GM12878 (cell line): ENCODE results near the gene RARB. TPM values are rescaled to one million over a fixed set of nuclear protein-coding genes. Genes with fewer than 3 reads are reported as not detected.

Experiments used
- ATAC-seq: fragments of 200-7000 bp; cut with Tn5 transposase; 3 replicates; pipeline ENCODE4 v1.9.1; 2020; ENCODE audit warnings: mild to moderate bottlenecking, moderate library complexity
- BruUV-seq: library from RNA; stranded (reverse); fragments of 400-500 nt; replicated peaks from 2 replicates; lab custom pipeline; 2021; lab: Mats Ljungman, UMichigan
- CTCF ChIA-PET: fragments of 300-600 bp; sonication (Branson Sonifier 250); formaldehyde crosslinking; extraction: SDS; loops from one replicate; lab custom pipeline; 2021; ENCODE audit warnings: inconsistent platforms; lab: Yijun Ruan, JAX
- POLR2A ChIA-PET: fragments of 350-600 bp; formaldehyde crosslinking; extraction: SDS; loops from one replicate; lab custom pipeline; 2021; ENCODE audit warnings: inconsistent platforms; lab: Charles Lee
- RAD21 ChIA-PET: fragments of 300-600 bp; sonication (Branson Sonifier 250); formaldehyde crosslinking; loops from one replicate; lab custom pipeline; 2023; ENCODE audit warnings: antibody characterized with exemption; ENCODE audit not compliant: unreplicated experiment; lab: Charles Lee
- SMC1A ChIA-PET: fragments of 300-600 bp; sonication (Branson Sonifier 250); formaldehyde crosslinking; loops from one replicate; lab custom pipeline; 2023; ENCODE audit not compliant: unreplicated experiment, uncharacterized antibody; lab: Charles Lee
- DNase-seq: peaks from one replicate; pipeline ENCODE4 v3.0.0-alpha.2; 2011; ENCODE audit warnings: low read depth, low spot score
- FAIRE-seq: peaks from 3 replicates; lab custom pipeline; 2011; peaks lifted over from hg19 to GRCh38; lab: Jason Lieb, UNC
- H2AFZ ChIP-seq: 2 replicates; pipeline ENCODE4 v1.6.0; 2011; ENCODE audit warnings: low read depth, low read length, control low read depth; ENCODE audit not compliant: control insufficient read depth
- H3K27ac ChIP-seq: 2 replicates; pipeline ENCODE4 v1.5.1; 2011; ENCODE audit warnings: control low read depth; ENCODE audit not compliant: control insufficient read depth, insufficient read depth
- H3K27me3 ChIP-seq, 2 experiments: replicated peaks in 1 of 2; 2 replicates each; pipeline versions ENCODE4 v1.6.0 to v1.6.1; 2011; ENCODE audit warnings: low read length in 1 of 2; ENCODE audit not compliant: control insufficient read depth in 2 of 2, insufficient read depth in 2 of 2
- H3K36me3 ChIP-seq, 2 experiments: 2 replicates each; pipeline ENCODE4 v1.5.1; 2011; ENCODE audit warnings: low read length in 1 of 2; ENCODE audit not compliant: control insufficient read depth in 2 of 2, insufficient read depth in 2 of 2
- H3K4me1 ChIP-seq: 2 replicates; pipeline ENCODE4 v1.6.1; 2011; ENCODE audit warnings: mild to moderate bottlenecking, low read length, moderate library complexity, mixed read lengths; ENCODE audit not compliant: control insufficient read depth, insufficient read depth
- H3K4me2 ChIP-seq: 2 replicates; pipeline ENCODE4 v1.6.0; 2011; ENCODE audit warnings: control low read depth; ENCODE audit not compliant: control insufficient read depth, insufficient read depth
- H3K4me3 ChIP-seq: fragments of 200-600 bp; sonication (generic); 2 replicates; pipeline ENCODE4 v1.5.1; 2016
- H3K79me2 ChIP-seq: 2 replicates; pipeline ENCODE4 v1.6.0; 2011; ENCODE audit warnings: low read length; ENCODE audit not compliant: control insufficient read depth, insufficient read depth
- H3K9ac ChIP-seq: 2 replicates; pipeline ENCODE4 v1.8.0; 2011; ENCODE audit warnings: low read length, control low read depth, mixed read lengths; ENCODE audit not compliant: control insufficient read depth, insufficient read depth
- H3K9me3 ChIP-seq: replicated peaks from 3 replicates; pipeline ENCODE4 v1.5.1; 2011; ENCODE audit warnings: mild to moderate bottlenecking, low read length; ENCODE audit not compliant: control insufficient read depth, insufficient read depth
- H4K20me1 ChIP-seq: 2 replicates; pipeline ENCODE4 v1.6.0; 2011; ENCODE audit not compliant: control insufficient read depth, insufficient read depth
- BMI1 ChIP-seq: fragments of 450-650 bp; IDR thresholded peaks from 2 replicates; pipeline ENCODE4 v1.6.1; 2016; ENCODE audit warnings: mild to moderate bottlenecking, moderate library complexity, borderline replicate concordance
- ETV6 ChIP-seq, 2 experiments: fragments of 450-650 bp in 1 of 2; IDR thresholded peaks in 1 of 2; conservative IDR thresholded peaks in 1 of 2; 2 replicates each; pipeline ENCODE4 v1.6.1; 2014; ENCODE audit warnings: antibody characterized with exemption in 1 of 2, borderline replicate concordance in 1 of 2, low read depth in 1 of 2, mild to moderate bottlenecking in 1 of 2, moderate library complexity in 1 of 2
- FOXK2 ChIP-seq: fragments of 450-650 bp; IDR thresholded peaks from 2 replicates; pipeline ENCODE4 v1.6.1; 2017; ENCODE audit warnings: mild to moderate bottlenecking, moderate library complexity
- IKZF2 ChIP-seq, 2 experiments: fragments of 450-650 bp; IDR thresholded peaks; 2 replicates each; pipeline ENCODE4 v1.6.1; 2017; ENCODE audit warnings: mild to moderate bottlenecking in 2 of 2, moderate library complexity in 2 of 2
- IRF5 ChIP-seq: fragments of 450-650 bp; IDR thresholded peaks from 2 replicates; pipeline ENCODE4 v1.6.1; 2017; ENCODE audit warnings: borderline replicate concordance
- JUNB ChIP-seq: IDR thresholded peaks from 2 replicates; pipeline ENCODE4 v1.6.1; 2016; ENCODE audit warnings: antibody characterized with exemption, mild to moderate bottlenecking
- KDM1A ChIP-seq: fragments of 200-600 bp; sonication (generic); IDR thresholded peaks from 2 replicates; pipeline ENCODE4 v1.6.1; 2016; ENCODE audit warnings: borderline replicate concordance
- MEF2B ChIP-seq: fragments of 450-650 bp; IDR thresholded peaks from 2 replicates; pipeline ENCODE4 v1.6.1; 2018; ENCODE audit warnings: mild to moderate bottlenecking, moderate library complexity; ENCODE audit not compliant: partially characterized antibody, poor library complexity, severe bottlenecking
- POLR2AphosphoS5 ChIP-seq: IDR thresholded peaks from 2 replicates; pipeline ENCODE4 v1.6.1; 2011; ENCODE audit warnings: mild to moderate bottlenecking, low read length, inconsistent platforms
- RAD21 ChIP-seq: IDR thresholded peaks from 2 replicates; pipeline ENCODE4 v1.6.1; 2011; ENCODE audit warnings: mild to moderate bottlenecking, low read depth, low read length, moderate library complexity; ENCODE audit not compliant: insufficient read depth
- RB1 ChIP-seq: fragments of 450-650 bp; formaldehyde crosslinking; IDR thresholded peaks from 2 replicates; pipeline ENCODE4 v1.6.1; 2017; ENCODE audit warnings: mild to moderate bottlenecking, borderline replicate concordance
- RCOR1 ChIP-seq: conservative IDR thresholded peaks from 2 replicates; pipeline ENCODE4 v1.6.1; 2012; ENCODE audit warnings: low read depth, low read length, improper control_type of control experiment
- ZBTB33 ChIP-seq: fragments of 450-650 bp; IDR thresholded peaks from 2 replicates; pipeline ENCODE4 v1.6.1; 2017; ENCODE audit warnings: mild to moderate bottlenecking
- ZNF384 ChIP-seq: IDR thresholded peaks from 2 replicates; pipeline ENCODE4 v1.6.1; 2012; ENCODE audit warnings: low read depth, mild to moderate bottlenecking, low read length, improper control_type of control experiment, borderline replicate concordance
- ZNF622 ChIP-seq: fragments of 450-650 bp; IDR thresholded peaks from 2 replicates; pipeline ENCODE4 v1.6.1; 2017; ENCODE audit warnings: mild to moderate bottlenecking, inconsistent platforms
- WGBS: methylation state at CpG from one replicate; pipeline ENCODE4 v1.1.6; 2016; ENCODE audit warnings: low lambda C conversion rate; ENCODE audit not compliant: insufficient replicate concordance, insufficient coverage; ENCODE audit errors: missing lambda C conversion rate; 5-methylcytosine and 5-hydroxymethylcytosine counted together
- in situ Hi-C: fragments of 300-500 bp; cut with MboI; formaldehyde crosslinking; loops from 9 replicates; pipeline ENCODE4 v1.14.3; 2018; ENCODE audit warnings: mixed read lengths
- intact Hi-C: fragments of 100-400 bp; cut with micrococcal nuclease; formaldehyde crosslinking; loops from one replicate; pipeline ENCODE4 v1.14.2; 2022; ENCODE audit not compliant: unreplicated experiment
- polyA plus RNA-seq, 11 experiments: library from polyadenylated mRNA; depleted of rRNA in 4 of 11; unstranded in 6 of 11; stranded (reverse) in 5 of 11; fragments of >200 nt; fragmentation: Nextera tagmentation in 4 of 11; fragmentation: Illumina TruSeq in 1 of 11; extraction: Ambion mirVana in 4 of 11; extraction: Trizol in 1 of 11; gene quantifications; 1 replicate in 1 of 11; 2 replicates in 10 of 11; pipeline versions ENCODE4 v1.2.1 to v1.2.3, GENCODE V29; 2011 to 2016; ENCODE audit warnings: inconsistent platforms in 2 of 11, missing spikeins in 2 of 11, low read depth in 1 of 11
- total RNA-seq, 4 experiments: library from RNA; depleted of rRNA in 3 of 4; stranded (reverse); fragments of >200 nt in 3 of 4; fragmentation: Illumina TruSeq in 1 of 4; extraction: Trizol in 1 of 4; gene quantifications; 2 replicates each; pipeline versions ENCODE4 v1.2.1 to v1.2.3, GENCODE V29; 2013 to 2021
- TF ChIP-seq, protein P1 (sequence below): fragments of 450-650 bp; IDR thresholded peaks from 2 replicates; pipeline ENCODE4 v1.6.1; 2017; ENCODE audit warnings: antibody characterized with exemption, mild to moderate bottlenecking, moderate library complexity

The RARB gene
- total and polyA plus RNA-seq, 10 of the 15 experiments (the other 5 are each of a cell fraction or from before 2014, with no cell fraction given), result 0.05 to 0.06 TPM; not detected in 8

GRCh38 chr3:25537516-25537915 is 109.5 kb downstream of the RARB start:
- ChIA-PET CTCF (no interaction called here), POLR2A (no interaction called here), SMC1A (no interaction called here), RAD21 (no interaction called here)
- Histone ChIP-seq H3K9me3 (no peaks in the 10 kb centered on the region), H3K79me2 (no peaks in the 10 kb centered on the region), H3K4me3 (no peak overlapping the region), H2AFZ (no peak overlapping the region), H3K27ac (no peak overlapping the region), H3K36me3 (no peaks in the 10 kb centered on the region), H4K20me1 (no peaks in the 10 kb centered on the region), H3K27me3 (no peaks in the 10 kb centered on the region; a peak in 1 of 4 replicates), H3K4me2 (no peak overlapping the region), H3K4me1 (no peaks in the 10 kb centered on the region), H3K9ac (no peak overlapping the region)
- BruUV-seq, result no TSS peak
- FAIRE-seq (no peak), DNase-seq (no peak), ATAC-seq (no peak)
- 39% methylated on average over 3 of the region's 3 CpGs for WGBS
- intact Hi-C loops, result no loop called here
- in situ Hi-C loops, result no loop called here
- no peak for TF ChIP-seq ZBTB33
- TF ChIP-seq MEF2B, result no peak
- no peak for TF ChIP-seq RB1
- TF ChIP-seq RCOR1, result no peak
- TF ChIP-seq ZNF622, result no peak
- no peak for TF ChIP-seq FOXK2
- no peak for TF ChIP-seq ETV6 (conservative IDR thresholded peaks at IDR 0.05 in 1 of 2, IDR thresholded peaks at IDR 0.05 in 1 of 2; ENCODE audit: borderline replicate concordance in 1 of 2, low read depth in 1 of 2)
- no peak for TF ChIP-seq ZNF384
- TF ChIP-seq RAD21, result no peak
- no peak for TF ChIP-seq BMI1
- TF ChIP-seq, protein P1, sequence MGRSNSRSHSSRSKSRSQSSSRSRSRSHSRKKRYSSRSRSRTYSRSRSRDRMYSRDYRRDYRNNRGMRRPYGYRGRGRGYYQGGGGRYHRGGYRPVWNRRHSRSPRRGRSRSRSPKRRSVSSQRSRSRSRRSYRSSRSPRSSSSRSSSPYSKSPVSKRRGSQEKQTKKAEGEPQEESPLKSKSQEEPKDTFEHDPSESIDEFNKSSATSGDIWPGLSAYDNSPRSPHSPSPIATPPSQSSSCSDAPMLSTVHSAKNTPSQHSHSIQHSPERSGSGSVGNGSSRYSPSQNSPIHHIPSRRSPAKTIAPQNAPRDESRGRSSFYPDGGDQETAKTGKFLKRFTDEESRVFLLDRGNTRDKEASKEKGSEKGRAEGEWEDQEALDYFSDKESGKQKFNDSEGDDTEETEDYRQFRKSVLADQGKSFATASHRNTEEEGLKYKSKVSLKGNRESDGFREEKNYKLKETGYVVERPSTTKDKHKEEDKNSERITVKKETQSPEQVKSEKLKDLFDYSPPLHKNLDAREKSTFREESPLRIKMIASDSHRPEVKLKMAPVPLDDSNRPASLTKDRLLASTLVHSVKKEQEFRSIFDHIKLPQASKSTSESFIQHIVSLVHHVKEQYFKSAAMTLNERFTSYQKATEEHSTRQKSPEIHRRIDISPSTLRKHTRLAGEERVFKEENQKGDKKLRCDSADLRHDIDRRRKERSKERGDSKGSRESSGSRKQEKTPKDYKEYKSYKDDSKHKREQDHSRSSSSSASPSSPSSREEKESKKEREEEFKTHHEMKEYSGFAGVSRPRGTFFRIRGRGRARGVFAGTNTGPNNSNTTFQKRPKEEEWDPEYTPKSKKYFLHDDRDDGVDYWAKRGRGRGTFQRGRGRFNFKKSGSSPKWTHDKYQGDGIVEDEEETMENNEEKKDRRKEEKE, result no peak
- no peak for TF ChIP-seq KDM1A
- TF ChIP-seq POLR2AphosphoS5, result no peak
- TF ChIP-seq JUNB, result no peak
- no peak for TF ChIP-seq IRF5
- no peak for TF ChIP-seq IKZF2 (IDR thresholded peaks at IDR 0.05)
